HG03064 (cell line): ENCODE results near the gene A4GNT.
"Not testable (repeated sequence)": the region's sequence is repeated elsewhere in the genome, so short reads cannot be mapped to it uniquely, and the experiment has no call there.

Experiments
- ATAC-seq: cut with Tn5 transposase; IDR thresholded peaks from one replicate; pipeline ENCODE4 v1.9.1; 2021; ENCODE audit warnings: low read depth; ENCODE audit not compliant: unreplicated experiment

Gene A4GNT

GRCh38 chr3:138132239-138132638 is at the start of gene A4GNT:
A4GNT (minus strand) TSS chr3:138132390; CDS start chr3:138131256, 1,134 bp downstream.
- no peak for ATAC-seq

- no peak for ATAC-seq
Measured at GRCh38 chr3:138180375-138181029, 48.3 kb upstream of the A4GNT start.

- peak; percentile 89 for ATAC-seq
Measured at GRCh38 chr3:138174421-138175131, 42.4 kb upstream of the A4GNT start, which contains the start of gene DBR1. DBR1 (minus strand) TSS chr3:138174921; CDS start chr3:138174795, 126 bp downstream.

GRCh38 chr3:138173769-138174420 is 41.7 kb upstream of the A4GNT start:
- no peak for ATAC-seq

- ATAC-seq, result no peak
Measured at GRCh38 chr3:138172625-138173024, 40.4 kb upstream of the A4GNT start.

GRCh38 chr3:138165061-138165460 is 32.9 kb upstream of the A4GNT start:
- ATAC-seq, result no peak

- ATAC-seq, result no peak
Measured at GRCh38 chr3:138157743-138158142, 25.6 kb upstream of the A4GNT start.

GRCh38 chr3:138154534-138154933 is 22.3 kb upstream of the A4GNT start:
- no peak for ATAC-seq

- ATAC-seq, result no peak
Measured at GRCh38 chr3:138148503-138148902, 16.3 kb upstream of the A4GNT start.

GRCh38 chr3:138142181-138142580 is 10.0 kb upstream of the A4GNT start:
- not testable (repeated sequence) for ATAC-seq

- no peak for ATAC-seq
Measured at GRCh38 chr3:138140940-138141339, 8.8 kb upstream of the A4GNT start.

GRCh38 chr3:138139691-138140090 is 7.5 kb upstream of the A4GNT start:
- ATAC-seq, result no peak

- no peak for ATAC-seq
Measured at GRCh38 chr3:138137861-138138260, 5.7 kb upstream of the A4GNT start.

GRCh38 chr3:138136201-138136600 is 4.0 kb upstream of the A4GNT start:
- no peak for ATAC-seq

GRCh38 chr3:138135833-138136194 is 3.6 kb upstream of the A4GNT start:
- ATAC-seq, result no peak

GRCh38 chr3:138135146-138135832 is 3.1 kb upstream of the A4GNT start:
- ATAC-seq, result no peak

- no peak for ATAC-seq
Measured at GRCh38 chr3:138127636-138128365, 4.4 kb downstream of the A4GNT start.

- no peak for ATAC-seq
Measured at GRCh38 chr3:138125548-138126221, 6.5 kb downstream of the A4GNT start.

GRCh38 chr3:138124706-138125355 is 7.4 kb downstream of the A4GNT start:
- no peak for ATAC-seq
